Epithelial cell of prostate (primary cell): ENCODE results near the gene HMGXB4.
A peak's percentile ranks its signal among the peaks of the same experiment; 100 is the strongest.

Experiments used
- DNase-seq: peaks from one replicate; pipeline ENCODE4 v3.0.0-alpha.2; 2011; ENCODE audit warnings: low read depth, low spot score
- H3K27ac ChIP-seq: fragments of 450-650 bp; 2 replicates; pipeline ENCODE4 v1.5.1; 2017; ENCODE audit warnings: mild to moderate bottlenecking

Gene HMGXB4

DNA sequence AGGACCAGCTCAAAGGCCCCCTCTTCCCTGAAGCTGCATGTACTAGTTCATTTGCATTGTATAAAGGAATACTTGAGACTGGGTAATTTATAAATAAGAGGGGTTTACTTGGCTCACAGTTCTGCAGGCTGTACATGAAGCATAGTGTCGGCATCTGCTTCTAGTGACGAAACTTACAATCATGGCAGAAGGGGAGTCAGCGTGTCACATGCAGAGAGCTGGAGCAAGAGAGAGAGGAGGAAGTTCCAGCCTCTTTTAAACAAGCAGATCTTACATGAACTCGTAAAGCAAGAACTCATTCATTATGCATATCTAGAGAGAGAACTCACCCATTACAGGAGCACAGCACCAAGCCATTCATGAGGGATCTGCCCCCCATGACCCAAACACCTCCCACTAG, 7.1 kb upstream of the HMGXB4 start:
- H3K27ac ChIP-seq: no peak overlapping the region
- no peak for DNase-seq

DNA sequence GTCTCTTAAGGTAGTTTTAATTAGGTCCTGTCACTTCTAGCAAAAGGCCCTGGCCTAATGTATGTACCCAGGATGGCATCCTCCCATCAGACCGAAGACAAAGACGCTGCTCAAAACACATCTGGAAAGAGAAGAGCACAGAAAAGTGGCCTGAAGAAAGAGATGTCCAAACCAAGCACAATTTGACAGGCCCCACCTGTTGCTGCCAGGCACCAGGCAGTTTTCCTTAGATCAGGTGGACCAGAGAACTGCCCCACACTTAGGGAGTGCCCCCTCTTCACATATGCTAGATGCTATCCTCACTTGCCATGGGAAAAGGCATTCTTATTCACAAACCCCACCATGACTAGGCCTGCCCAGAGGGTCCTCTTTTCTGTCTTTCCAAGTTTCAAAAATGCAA, 3.3 kb upstream of the HMGXB4 start:
- no peak overlapping the region for H3K27ac ChIP-seq
- DNase-seq: no peak

DNA sequence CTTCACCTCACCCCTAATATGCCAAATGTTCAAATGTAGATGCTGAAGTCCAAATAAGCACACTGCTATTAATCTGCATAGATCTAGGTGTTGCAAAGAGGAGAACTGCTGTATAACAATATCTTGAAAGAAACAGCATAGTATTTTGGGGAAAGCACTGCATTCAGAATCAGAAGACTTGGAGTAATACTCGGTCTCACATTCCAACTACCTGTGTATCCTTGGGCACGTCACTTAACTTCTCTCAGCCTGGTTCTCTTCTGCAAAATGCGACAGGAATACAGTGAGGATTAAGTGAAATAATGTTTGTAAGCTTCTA, 332 bp upstream of the HMGXB4 start:
- no peak for DNase-seq
- no peak overlapping the region for H3K27ac ChIP-seq

DNA sequence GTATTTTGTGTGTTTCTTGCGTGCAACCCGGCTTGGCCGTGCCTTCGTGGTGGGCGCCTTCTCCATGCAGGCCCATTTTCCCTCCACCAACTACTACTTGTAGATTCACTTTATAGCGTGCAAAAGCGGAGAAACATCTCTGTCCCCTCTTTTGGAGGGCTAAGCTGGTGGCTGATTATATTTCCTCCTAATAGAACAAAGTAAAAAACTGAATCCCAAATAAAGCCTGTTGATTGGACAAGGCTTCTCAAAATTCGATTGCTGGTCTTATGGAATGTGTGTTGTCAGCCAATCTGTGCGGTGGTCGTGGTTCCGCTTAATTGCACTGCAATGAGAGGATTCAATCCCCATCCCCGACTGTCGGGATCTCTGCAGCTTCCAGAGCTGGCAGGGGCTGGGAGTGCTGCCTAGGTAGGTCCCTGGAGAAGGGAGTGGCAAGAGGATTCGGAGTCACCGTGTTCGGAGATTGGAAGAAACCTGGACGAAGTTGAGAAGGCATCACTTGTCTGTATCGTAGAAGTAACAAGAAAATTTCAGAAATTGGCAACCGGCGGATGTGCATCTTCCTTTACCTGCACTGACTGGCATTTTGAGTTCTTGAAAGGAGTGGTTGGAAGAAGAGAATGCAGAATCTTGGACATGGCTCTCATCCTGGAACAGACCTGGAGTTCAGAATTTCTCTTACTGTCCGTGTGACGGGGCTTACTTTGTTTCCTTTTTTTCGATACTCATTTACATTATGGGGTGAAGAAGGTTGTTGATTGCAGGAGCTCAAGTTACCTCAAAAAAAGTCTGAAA, 1.1 kb downstream of the HMGXB4 start:
- H3K27ac ChIP-seq: peak overlapping the region; percentile 58
- DNase-seq: no peak

DNA sequence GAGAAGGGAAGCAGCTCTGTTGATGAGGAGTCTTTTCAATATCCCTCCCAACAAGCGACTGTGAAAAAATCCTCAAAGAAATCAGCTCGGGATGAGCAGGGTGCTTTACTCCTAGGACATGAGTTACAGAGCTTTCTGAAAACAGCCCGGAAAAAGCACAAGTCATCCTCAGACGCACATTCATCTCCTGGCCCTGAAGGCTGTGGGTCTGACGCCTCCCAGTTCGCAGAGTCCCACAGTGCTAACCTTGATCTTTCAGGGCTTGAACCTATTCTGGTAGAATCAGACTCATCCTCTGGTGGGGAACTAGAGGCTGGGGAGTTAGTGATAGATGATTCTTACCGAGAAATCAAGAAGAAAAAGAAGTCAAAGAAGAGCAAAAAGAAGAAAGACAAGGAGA, 7.7 kb downstream of the HMGXB4 start:
- DNase-seq: no peak
- no peak overlapping the region for H3K27ac ChIP-seq

DNA sequence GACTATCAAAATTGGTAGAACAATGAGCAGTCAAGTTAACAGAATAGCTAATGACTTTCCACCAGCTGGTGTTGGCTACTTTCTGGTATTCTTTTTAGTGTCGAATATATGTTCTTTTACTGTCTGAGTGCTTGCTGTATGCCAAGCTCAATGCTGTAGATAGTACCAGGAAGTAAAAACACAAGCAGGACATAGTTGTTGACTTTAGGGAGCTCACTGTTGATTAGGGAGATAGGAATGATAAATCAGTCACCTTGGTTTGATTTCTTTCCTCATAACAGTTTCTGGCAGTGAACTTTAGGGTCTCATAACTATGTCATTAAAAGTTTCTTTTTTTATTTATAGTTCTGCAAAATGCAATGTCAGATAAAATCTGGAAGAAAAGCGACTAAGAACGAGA, 9.0 kb downstream of the HMGXB4 start:
- no peak overlapping the region for H3K27ac ChIP-seq
- DNase-seq: no peak

DNA sequence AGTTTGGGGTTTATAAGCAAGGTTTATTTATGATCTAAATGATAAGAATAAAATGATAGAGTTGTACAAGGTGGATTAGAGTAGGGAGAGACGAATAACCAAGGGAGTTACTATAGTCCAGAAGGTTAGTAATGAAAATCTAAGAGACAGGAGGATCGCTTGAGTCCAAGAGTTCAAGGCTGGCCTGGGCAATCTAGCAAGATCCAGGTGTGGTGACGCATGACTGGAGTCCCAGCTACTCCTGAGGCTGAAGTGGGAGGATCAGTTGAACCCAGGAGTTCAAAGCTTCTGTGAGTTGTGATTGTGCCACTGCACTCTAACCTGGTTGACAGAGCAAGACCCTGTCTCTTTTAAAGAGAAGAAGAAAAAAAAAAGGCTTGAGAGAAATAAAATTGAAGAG, 12.3 kb downstream of the HMGXB4 start:
- DNase-seq: no peak
- no peak overlapping the region for H3K27ac ChIP-seq

DNA sequence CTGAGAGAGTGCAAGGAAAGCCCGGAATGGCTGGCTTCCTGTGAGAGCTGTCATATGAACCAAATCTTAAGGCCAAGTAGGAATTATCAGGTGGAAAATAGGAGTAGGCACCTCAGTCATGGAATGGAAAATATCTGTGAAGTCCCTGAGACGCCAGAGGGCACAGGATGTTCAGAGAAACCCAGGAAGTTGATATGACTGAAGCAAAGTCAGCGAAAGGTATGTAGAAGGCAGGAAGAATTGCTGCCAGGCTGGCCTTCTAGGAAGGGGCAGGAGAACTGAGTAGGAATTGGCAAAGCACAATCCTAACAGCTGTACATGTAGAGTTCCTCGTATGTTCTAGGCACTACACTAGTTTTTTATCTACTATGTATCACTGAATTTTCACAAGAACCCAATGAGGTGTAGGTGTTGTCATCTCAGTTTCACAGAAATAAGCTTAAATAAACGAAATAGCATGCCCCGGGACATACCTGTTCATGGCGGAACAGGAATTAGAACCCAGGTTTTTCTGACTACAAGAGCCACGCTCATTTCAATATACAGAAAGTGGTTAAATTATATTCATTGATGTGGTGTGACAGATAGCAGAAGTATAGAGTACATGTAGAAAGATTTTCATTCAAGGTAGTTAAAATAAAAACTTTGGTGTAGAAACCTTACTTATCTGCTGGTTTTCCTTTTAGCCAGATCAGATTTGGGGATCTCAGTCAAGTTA, 17.0 kb downstream of the HMGXB4 start:
- peak overlapping the region; percentile 50 for H3K27ac ChIP-seq
- no peak for DNase-seq

DNA sequence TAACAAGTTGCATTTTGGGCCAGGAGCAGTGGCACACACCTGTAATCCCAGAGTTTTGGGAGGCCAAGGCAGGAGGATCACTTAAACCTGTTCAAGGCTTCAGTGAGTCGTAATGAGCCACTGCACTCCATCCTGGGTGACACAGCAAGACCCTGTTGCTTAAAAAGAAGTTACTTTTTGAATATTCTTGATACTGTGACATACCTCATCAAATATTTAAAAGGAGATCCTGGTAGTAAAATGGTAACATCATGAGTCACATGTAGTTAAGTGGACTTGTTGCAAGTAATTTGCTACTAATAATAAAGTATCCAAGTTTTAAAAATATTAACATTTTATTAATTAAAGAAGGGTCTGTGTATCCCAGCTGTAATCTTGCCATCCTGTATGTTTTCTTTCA, 18.3 kb downstream of the HMGXB4 start:
- peak overlapping the region; percentile 50 for H3K27ac ChIP-seq
- DNase-seq: no peak

DNA sequence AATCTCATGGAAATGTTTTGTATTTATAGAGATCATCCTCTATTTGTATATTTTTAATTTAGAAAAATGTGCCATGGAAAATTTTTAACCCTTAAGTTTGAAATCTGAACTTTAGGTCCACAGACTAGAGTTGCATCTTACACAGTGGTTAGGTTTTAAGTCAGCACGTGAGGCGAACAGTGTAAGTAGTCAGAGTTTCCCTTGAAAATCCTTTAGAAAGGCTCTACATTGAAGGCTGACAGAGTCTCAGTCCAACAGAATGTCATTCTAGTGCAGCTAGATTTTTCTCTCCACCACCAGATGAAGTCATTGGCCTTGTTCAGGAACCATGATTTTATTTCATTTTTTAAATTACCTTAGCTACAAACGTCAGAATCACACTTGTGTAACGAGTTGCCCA, 18.7 kb downstream of the HMGXB4 start:
- H3K27ac ChIP-seq: peak overlapping the region; percentile 50
- no peak for DNase-seq

DNA sequence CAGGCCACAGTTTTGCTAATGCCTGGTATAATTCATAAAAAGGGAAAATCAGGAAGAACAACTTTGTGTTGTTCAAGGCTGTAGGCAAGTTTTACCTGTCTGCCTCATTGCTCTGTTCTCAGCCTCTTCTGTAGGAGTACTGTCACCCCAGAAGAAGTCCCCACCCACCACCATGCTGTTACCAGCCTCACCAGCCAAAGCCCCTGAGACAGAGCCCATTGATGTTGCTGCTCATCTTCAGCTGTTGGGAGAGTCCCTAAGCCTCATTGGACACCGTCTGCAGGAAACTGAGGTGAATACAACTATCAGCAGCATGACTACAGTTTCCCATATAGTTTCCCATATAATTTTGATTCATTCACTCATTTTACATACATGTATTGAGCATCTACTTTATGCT, 30.8 kb downstream of the HMGXB4 start:
- H3K27ac ChIP-seq: no peak overlapping the region
- DNase-seq: no peak

DNA sequence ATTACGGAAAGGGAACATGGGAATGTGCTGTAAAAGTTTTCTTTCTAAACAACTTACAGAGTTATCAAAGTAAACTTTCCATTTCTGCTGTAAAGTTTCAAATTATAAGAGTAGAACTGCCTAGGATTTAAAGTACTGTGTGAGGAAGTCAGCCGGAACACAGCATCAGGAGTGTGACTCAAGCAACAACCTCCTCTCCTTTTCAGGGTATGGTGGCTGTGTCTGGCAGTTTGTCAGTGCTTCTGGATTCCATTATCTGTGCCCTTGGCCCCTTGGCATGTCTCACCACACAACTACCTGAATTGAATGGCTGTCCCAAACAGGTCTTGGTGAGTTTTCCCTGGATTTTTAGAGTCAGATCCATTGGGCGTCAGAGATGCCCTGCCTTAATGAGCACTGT, 35.5 kb downstream of the HMGXB4 start:
- DNase-seq: no peak
- H3K27ac ChIP-seq: no peak overlapping the region

DNA sequence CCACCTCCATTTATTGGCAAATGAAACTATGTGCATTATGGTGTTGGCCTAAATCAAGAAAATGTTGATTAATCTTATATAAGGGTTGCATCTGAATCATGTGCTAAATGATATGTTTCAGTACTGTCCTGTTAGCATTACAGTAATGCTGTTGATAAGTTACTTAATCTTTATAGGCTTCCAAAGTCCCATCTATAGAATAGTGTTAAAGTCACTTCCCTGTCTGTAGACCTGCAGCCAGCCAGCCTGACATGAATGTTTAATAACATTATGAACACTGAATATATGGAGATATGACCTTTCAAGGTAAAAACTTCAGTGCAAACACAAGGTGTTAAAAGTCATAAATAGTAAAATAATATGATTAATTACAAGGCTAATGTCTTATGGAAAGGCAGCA, 38.8 kb downstream of the HMGXB4 start:
- H3K27ac ChIP-seq: no peak overlapping the region
- no peak for DNase-seq

DNA sequence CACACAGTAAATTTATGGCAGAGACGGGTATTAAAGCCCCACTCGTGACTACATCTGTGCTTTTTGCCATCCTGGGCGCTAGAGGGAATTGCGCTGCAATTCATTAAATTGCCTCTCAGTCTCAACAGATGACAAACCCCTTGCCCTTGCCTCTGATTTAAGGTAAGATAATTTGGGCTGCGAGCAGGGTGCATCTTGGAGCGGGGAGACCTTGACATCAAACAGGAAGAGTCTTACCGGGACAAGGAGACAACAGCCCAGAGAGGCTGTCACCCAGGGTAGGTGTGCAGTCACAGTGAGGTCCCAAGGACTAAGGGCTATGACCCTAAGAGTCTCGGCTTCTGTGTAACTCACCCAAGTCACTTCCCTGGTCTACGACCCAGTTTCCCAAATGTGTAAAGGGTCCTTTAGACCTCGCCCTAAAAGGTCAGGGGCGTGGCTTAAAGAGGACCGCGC, 42.0 kb downstream of the HMGXB4 start:
- no peak for DNase-seq
- peak overlapping the region; percentile 78 for H3K27ac ChIP-seq

DNA sequence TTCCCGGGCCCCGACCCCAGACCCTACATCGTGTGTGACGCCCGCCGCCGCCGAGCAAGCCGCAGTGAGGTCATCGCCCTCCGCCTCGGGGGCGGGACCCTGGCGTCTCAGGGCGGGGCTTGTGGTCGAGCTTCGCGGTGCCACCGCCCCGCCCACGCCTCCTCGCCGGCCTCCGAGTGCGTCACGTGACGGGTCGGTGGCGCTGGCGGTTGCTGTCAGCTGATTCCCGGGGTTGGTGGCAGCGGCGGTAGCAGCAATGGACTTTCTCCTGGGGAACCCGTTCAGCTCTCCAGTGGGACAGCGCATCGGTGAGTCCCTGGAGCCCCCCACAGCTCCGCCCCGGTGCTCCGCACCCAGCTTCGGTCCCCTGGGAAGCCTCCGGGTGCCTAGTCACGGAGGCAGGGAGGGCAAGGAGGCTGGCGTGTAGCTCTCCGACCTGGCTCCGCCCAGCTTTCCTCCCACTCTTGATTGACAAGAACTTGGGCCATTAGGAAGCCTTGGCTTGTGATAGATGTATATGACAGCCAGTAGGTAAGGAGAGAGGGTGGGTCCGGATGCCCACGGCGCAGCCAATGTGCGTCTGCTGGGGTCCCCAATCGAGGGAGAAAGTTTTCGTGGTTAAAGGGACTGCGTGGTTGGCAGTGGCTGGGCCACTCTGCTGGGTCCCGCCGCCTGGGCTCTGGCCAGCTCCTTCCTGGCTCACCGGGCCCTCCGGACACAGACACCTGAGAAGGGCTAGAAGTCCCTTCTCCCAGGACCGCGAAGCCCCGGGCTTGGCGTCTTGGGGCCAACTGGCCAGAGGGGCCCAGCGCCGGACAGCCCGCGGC, 42.6 kb downstream of the HMGXB4 start, which contains the start of gene TOM1:
Gene TOM1 (plus strand): TSS at position 222 of the 827 bp plus-strand sequence. CDS start 35 bp downstream, at position 257.
- peak; percentile 88 for DNase-seq
- peak within 1 kb of the TSS; percentile 78 for H3K27ac ChIP-seq

DNA sequence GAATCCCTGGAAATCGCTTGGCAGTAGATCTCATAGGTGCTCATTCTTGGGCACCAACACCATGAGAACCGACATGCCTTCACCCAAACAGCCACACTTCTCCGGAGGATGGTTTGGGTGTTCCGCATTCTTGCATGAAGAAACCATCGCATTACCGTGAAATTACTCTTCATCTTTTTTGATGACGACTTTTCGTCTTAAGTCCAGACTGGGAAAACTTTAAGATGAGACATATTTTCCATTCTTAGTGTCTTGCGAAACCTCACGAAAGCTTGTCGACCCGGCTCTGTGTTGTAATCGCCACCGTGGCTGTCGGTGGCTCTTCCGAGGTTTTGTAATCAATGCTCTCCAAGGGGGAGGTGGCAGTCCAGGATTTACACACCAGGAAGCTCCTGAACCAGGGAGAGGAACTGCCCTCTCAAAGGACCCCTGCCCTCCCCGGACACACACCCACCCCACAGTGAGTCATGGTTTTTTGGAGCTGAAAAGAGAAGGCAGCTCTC, 44.1 kb downstream of the HMGXB4 start:
- H3K27ac ChIP-seq: peak overlapping the region; percentile 78
- DNase-seq: no peak

DNA sequence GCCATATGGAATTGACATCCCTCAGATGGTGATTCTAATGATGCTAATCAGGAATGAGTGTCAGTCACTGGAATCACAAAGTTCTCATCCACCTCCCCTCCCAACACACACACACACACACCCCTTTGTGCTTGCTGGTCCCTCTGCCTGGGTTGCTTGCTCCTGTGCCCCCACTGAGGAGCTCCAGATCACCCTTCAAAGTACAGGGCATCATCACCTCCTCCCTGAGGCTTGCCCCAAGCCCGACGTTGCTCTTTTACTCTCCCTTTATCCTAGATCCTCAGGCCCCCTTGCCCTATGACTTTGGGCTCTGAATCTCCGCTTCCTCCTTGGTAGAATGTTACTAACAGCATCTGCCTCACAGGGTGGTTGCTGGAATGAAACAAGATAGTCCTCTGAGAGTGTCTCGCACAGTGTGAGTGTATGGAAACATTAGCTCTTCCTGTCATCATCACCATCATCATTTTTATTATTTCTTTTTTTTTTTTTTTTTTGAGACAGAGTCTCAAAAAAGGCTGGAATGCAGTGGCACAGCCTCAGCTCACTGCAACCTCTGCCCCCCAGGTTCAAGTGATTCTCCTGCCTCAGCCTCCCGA, 45.8 kb downstream of the HMGXB4 start:
- H3K27ac ChIP-seq: no peak overlapping the region
- no peak for DNase-seq

DNA sequence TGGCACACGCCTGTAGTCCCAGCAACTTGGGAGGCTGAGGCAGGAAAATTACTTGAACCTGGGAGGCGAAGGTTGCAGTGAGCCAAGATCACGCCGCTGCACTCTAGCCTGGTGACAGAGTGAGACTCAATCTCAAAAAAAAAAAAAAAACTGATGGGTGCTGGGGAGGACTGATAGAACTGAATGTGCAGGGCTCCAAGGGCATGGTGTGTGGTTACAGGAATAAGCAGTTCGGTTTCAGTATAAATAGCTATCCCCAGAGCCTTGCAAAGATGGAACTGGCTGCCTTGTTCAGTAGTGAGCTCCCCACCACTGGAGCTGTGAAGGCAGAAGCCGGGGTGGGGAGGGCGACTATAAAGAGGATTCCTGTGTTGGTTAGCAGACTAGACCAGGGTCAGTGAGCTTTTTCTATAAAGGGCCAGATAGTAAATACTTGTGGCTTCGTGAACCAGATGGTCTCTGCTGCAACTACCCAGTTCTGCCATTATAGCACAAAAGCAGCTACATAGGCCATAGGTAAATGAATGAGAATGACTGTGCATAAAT, 48.3 kb downstream of the HMGXB4 start:
- no peak overlapping the region for H3K27ac ChIP-seq
- DNase-seq: no peak

DNA sequence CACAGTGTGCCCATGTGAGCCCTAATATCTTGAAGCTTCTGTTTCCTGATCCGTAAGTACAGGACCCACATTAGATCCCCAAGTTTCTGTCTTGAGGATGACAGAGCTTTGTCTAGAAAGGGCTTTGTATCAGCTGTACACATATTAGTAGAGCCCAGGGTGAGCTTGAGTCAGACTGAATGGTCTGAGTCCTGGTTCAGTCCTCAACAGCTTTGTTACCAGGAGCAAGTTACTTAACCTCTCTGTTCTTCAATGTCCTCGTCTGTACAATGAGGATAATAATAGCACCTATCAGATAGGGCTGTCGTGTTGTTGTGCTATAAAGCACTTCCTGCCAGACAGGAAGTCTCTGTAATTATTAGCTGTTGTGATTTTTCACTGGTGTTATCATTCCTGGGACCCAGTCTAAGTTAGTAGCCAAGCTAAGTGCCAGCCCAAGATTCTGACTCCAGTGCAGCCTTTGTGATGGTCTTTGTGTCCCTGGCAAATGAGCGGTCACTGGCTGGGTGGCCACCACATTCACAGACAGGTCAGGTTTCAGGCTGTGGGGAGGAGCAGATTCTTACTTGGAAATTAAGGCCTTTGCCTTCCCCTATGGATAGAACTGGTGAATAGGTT, 49.2 kb downstream of the HMGXB4 start:
- no peak overlapping the region for H3K27ac ChIP-seq
- no peak for DNase-seq

DNA sequence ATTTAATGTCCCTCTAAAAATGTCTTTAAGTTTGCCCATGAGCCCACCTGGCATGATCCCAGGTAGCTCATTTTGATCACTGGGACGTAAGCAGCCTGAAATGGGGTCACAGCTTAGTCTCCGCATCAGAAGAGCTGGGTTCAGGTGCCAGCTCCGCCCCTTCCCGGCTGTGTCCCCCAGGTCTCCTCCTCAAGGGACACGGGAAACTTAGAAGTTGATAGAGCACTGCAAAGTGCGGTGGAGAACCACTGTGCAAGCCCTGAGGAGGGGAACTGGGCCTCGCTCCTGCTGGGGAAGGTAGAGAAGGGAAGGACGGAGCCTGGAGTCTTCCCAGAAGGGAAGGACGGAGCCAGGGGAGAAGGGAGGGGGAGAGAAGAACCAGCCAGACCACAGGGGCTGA, 50.1 kb downstream of the HMGXB4 start:
- DNase-seq: no peak
- no peak overlapping the region for H3K27ac ChIP-seq
